Middle frontal gyrus (tissue), 1 donor: Measurements from ENCODE around the gene PRDX3.

Experiments
- DNase-seq: peaks from one replicate; pipeline ENCODE4 v3.0.0-alpha.2; 2015; ENCODE audit warnings: low spot score; ENCODE audit errors: extremely low spot score

The PRDX3 gene

DNA sequence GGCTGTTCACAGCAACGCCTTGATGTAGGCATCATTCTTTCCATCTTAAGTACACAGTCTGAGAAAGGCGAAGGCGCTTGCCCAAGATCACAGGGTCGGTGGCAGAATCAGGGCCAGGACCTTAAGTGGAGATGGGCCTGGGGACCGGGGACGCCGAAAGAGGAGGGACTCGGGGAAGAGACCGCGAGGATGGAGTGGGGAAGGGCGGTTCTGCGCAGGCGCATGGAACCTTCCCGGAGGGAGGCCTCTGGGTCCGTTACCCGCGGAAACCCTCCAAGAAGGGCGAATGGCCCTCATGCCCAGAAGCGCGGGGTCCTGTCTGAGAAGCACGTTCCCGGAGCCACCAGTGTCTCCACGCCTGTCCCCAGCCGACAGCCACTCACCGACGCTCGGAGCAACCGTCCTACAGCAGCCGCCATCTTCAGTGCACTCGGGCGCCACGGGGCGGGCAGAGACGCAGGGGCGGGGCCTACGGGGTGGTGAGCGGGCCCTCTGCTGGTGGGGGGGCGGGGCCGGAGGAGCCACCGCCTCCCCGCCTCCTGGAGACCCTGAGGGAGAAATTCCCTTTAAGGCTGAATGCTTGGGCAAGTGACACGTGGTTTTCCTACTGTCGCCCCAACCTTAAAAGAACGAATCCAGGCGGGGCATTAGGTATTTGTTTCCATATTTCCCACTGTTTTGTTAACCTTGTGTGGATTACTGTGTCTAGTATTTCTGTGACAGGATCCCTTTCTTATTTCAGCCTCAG lies at the start of gene PRDX3:
Gene PRDX3, minus strand, starts transcription at position 441 of the 748 bp plus-strand sequence. Its CDS starts 22 bp downstream, at position 419.
- DNase-seq: peak; percentile 73

DNA sequence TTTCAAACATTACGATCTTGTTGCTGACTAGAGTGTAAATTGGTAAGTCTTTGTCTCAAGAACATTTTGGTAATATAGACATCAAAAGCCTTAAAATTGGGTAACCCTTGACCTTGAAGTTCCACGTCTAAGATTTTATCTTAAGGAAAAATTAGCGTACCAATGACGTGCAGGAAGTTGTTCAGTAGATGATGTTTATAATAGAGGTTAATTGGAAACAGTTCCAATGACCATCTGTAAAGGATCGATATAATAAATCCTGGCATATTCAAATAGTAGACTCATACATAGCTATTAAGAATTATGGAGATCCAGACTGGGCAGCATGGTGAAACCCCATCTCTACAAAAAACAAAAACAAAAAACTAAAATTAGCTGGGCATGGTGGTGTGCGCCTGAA lies 49.2 kb upstream of the PRDX3 start:
- DNase-seq: no peak

DNA sequence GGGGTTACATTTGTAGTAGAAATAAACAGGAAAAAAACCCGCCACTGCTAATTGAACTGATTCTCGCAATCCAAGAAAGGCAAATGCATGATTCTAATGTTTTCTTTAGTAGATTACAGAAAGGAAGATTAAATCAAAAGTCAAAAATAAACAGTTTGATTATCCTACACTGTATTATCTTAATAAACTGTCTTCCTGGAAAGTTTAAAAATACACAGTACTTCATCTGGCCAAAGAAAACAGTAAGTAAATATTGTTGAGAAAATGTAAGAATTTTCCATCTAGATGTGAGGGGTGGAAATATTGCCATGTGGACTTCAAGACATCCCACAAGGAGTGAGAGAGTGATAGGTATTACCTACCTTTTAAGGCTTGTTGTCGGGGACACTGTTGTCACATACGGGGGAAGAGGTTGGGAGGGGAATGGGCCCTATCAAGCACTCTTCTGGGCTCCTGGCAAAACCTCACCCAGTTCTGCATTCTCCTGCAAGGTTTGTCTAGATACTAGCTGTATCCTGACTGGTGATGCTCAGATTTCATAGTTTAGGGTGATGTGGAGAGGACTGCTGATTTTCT lies 46.6 kb upstream of the PRDX3 start:
- DNase-seq: no peak

DNA sequence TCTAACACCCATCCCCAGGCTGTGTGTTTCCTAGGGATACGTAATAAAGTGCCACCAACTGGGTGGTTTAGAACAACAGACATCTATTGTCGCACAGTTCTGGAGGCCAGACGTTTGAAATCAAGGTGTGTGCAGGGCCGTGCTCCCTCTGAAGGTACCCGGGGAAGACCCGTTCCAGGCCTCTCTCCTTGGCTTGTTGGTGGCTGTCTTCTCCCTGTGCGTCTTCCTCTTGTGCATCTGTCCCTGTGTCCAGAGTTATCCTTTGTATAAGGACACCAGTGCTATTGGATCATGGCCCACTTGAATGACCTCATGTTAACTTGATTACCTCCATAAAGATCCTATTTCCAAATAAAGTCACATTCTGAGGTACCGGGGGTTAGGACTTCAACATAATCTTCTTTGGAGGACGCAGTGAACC lies 44.4 kb upstream of the PRDX3 start:
- DNase-seq: no peak

DNA sequence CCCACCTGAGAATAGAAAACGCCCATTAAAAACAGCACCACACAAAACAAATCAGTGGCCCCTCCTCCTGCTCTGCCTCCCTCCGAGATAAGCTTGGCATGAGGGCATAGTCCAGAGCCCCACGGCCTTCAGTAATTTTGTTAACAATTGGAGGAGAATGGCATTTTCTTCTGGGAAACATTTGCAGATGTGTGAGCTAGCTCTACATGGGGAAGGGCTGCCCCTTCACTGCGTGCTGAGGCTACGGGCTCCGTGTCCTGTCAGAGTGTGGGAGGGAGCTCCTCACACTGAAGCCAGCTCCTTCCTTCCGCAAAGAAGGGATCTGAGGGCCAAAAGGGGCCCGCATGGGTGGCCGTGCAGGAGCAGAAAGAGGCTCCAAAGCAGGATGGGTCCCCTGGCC lies 43.9 kb upstream of the PRDX3 start:
- no peak for DNase-seq

DNA sequence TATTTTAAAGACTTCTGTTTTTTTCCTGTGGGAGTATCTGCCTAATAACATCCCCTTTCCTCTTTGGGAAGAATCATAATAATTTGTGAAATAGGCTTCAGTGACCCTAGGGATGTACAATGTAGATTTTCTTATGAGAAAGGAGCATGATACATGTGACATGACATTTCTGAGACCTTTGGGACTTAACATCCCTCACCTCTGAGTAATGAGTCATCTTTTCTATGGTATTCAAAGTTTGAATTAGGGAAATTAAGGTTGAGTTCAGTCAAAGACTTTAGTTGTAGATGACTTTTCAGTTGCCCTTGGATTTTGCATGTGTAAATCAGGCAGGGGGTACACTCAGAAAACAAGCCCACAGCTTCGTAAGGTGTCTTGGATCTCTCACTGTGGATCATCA lies 43.1 kb upstream of the PRDX3 start:
- no peak for DNase-seq

DNA sequence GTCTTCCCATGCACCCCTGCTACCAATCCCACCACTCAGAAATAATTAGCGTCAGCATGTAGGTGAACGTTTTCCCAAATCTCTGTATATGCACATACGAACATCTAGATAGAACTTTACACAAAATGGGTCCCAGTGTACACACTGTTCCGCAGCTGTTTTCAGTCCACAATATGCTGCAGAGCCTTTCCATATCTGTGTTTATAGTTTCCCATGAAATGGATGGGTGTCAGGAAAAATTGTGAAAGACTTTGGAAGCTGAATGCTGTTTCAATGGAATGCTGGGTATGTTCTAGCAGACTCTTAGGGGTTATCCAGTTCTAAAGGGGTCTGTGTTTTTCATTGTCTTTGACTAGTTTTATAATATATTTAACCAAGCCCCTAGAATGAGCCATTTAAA lies 42.6 kb upstream of the PRDX3 start:
- no peak for DNase-seq

DNA sequence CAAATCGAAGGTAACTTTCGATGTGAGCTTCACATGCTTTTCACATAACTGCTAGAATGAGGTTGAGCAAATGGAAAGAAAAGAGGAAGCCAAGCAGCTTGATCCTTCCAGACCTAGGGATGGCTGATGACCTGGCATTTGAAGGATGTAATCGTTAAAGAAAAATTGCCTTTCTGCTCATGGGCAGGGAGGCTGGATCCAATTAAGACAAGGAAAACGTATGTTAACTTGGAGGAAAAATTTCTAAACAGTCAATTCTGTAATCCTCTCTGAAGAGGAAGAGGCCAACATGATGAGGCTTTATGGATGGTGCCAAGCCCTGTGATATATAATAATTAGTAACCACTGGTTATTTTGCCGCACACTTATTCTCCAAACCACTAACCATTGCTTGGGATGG lies 41.3 kb upstream of the PRDX3 start:
- DNase-seq: no peak

DNA sequence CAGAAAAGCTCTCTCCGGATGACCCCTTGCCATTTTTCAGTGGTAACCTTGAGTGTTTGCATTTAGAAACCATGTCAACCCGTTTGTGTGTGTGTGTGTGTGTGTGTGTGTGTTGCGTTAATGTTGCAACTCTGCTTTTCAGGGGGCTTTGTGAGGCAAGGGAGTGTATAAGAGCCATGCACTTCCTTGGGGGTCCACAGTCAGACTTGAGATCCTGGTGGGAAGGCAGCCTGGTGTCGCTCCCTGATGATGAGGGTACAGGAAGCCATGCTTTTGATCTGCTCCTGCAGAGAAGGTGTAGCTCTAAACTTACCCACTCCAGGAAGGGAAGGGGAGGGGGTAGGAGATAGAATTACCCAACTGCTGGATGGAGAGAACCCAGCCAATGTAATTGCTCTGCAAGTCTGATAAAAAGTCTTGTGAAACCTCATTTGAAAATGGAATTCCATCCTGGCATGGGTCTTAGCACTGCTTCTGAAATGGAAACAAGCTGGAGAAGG lies 39.4 kb upstream of the PRDX3 start:
- no peak for DNase-seq

DNA sequence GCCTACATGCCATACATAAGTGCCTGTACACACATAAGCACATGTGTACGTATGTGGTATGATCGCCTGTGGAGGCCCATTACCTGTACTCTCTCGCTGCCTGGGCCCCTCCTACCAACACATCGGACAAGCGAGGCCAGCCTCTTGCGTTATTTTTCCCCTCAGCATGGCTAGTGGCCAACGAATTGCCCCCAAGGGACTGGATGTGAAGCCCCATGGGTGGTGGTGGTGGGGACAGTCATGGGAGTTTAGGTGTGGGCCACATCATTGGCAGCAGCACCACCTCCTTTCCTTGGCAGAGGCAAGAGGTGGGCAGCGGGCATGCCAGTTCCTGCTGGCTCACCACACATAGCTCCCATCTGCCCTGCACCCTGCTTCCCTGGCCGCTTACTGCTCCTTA lies 38.8 kb upstream of the PRDX3 start:
- no peak for DNase-seq

DNA sequence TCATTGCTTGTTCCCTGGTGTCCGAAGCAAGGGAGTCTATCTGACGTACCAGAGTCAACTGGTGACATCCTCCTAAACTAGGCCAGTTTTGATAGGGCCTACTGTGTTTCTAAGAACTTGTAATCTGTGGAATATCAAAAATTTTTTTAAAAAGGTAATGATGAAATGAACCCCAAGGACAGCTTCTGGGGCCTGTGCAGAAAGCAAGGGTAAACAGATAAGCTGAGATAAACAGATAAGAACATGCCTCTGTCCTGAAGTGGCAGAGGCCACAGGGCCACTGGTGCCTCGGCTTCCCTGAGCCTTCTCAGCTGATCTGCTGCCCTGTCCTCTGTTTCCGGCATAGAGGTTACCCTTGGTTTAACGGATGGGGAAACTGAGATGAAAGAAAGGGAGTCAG lies 37.5 kb upstream of the PRDX3 start:
- no peak for DNase-seq

DNA sequence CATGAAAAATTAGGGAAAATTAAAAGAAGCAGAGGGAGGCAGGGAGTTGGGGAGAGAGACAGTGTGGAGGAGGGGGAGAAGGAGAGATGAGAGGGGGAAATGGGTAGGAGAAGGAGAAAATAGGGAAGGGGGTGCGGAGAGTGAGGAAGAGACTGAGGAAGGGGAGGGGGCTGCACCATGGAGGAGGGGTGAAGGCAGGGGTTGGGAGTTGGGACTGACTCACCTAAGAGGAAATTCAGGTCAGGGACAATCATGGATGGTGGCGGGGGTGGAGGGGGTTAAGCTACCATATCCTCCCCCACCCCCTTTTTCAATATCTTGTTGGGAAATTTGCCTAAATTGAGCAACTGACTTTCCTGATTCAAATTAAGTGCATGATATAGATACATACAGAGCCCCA lies 36.8 kb upstream of the PRDX3 start:
- DNase-seq: no peak

DNA sequence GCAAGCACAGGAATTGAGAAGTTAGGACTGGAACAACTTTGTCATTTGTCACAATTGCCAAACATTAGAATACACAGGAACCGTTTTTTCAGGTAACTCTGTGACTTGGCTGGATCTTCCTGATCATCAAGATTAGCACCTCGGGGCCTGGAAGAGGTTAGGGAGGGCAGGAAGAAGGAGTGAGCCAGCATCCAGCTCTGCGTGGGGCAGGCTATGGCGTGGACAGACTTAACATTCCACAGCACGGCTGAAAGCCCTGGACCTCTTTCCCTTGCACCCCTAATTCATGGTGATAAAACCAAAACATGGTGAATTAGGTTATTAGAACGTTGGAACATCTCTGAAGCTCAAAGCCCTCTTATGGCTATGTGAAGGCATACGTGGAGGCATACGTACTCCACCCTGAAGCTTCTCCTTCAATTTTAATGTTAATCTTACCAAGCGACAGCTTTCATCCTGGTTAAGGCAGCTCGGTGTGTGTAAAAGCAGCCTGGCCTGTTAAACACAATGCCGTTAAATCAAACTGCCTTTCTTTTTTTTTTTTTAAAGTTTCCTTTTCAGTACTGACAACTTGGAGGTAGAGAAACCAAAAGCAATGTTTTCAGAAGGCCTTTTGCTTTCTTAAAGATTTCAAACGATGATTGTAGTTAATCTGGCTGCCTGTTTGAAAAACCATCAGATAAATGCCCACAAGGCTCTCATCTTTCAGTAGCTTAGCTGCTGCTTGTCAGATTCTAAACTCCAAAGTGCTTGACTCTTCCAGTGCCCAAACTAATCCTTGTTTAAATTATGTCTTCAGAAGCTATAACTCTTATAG lies 33.2 kb upstream of the PRDX3 start:
- DNase-seq: no peak

DNA sequence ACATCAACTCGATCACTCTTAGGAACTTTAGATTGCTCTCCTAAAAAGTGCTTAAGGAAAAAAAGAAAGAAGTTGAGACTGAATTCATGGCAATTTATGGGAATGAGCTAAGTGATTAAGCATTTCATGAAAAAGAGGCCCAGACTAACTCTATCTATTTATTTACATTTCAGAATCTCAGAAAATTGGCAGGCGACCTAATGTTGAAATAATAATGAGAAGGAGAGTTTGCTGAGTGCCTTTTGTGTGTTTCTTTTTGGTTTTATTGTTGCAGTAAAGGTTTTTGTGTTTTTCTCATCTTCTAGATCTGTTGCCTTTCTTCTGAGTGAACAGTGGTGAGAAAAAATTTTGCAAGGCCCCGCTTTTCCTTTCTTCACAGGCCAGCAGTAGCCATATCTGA lies 32.6 kb upstream of the PRDX3 start:
- no peak for DNase-seq

DNA sequence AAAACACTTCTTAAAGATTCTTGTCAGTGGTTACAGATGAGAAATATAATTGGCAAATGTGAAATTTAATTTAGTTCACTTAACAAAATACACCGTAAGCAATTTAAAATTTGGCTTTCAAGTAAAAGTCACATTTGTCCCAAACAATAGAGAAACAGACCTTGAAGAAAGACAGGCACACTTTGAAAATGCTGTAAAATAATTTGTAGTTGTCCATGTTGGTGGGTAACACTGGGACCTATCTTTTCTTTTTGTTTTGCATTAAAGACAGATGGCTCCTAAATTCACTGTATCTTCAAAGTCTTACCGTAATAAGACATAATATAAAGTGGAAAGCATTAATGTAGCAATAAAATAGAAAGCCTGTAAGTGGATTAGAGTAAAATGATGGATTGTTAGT lies 32.0 kb upstream of the PRDX3 start:
- no peak for DNase-seq

DNA sequence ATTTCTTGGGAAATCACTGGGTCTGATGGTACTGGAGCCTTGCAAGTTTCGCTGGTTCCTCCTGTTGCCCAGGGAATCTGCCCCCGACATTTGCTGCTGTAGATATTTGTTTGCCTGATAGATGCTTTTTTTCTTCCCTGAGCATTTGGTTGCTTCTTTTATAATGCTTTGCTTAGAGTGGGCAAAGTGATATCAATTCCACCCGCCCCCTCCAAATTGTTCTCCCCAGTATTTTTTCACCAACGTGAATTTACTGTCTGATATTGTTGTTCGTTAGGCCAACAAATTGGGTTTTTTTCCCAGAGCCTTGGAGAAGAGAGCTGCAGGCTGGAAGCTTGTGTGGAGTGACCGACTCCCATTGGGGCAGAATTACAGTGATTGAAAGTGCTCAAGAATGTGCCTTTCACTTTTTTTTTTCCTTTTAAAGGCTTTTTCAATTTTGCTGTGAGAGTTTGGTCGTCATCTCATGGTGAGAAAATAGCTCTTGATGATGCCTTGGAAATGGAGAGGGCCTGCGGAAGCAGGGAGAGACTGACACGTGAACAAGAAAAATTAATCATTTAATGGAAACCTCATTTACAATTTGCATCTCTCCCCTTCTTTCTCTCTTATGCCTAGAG lies 31.2 kb upstream of the PRDX3 start:
- no peak for DNase-seq

DNA sequence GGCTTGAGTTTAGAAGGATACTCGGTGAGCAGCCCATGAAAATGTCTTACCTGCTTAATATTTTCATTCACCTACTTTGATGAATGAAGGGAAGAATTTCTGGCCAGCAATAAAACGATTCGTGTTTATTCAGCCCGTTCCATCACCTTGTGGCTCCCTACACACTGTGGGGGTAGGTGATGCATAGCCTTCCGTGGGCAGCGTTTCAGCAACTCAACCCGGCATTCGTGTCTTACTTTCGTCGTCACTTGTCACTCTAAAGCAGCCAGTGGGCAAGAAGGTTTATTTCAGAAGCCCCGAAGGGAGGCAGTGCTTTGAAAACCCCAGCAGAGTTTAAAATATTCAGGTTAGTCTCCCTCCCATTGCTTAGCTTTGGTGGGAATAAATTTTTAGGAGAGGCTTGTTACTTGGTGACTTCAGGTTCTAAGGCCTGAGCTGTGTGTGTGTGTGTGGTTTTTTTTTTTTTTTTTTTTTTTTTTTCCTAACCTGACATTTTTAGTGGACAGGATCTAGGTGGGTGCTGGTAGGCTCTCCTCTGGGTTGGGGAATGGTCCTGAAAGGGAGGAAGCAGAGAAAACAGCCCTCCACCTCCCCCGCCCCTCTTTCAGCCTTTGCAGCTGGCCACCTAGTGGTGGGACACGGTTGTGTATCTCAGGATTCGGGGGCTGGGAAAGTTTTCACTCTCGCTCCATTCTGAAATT lies 30.6 kb upstream of the PRDX3 start:
- peak; percentile 24 for DNase-seq

DNA sequence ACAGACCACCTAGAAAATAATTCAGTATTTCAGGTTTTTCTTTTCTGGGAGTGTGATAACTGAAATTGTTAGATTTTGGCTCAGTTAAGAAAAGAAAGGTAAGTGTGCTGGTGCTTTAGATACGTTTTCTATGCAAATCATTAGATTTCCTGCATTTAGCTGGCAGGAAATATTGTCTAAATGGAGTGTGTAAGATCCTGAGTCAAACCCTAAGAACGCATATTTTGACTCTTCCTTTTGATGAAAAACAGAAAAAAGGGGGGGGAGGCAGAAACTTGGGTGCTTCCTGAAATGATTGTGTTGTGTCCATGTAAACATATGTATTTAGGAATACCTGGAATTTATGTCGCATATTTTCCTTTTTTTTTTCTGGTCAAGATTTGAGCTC lies 29.9 kb upstream of the PRDX3 start:
- no peak for DNase-seq

DNA sequence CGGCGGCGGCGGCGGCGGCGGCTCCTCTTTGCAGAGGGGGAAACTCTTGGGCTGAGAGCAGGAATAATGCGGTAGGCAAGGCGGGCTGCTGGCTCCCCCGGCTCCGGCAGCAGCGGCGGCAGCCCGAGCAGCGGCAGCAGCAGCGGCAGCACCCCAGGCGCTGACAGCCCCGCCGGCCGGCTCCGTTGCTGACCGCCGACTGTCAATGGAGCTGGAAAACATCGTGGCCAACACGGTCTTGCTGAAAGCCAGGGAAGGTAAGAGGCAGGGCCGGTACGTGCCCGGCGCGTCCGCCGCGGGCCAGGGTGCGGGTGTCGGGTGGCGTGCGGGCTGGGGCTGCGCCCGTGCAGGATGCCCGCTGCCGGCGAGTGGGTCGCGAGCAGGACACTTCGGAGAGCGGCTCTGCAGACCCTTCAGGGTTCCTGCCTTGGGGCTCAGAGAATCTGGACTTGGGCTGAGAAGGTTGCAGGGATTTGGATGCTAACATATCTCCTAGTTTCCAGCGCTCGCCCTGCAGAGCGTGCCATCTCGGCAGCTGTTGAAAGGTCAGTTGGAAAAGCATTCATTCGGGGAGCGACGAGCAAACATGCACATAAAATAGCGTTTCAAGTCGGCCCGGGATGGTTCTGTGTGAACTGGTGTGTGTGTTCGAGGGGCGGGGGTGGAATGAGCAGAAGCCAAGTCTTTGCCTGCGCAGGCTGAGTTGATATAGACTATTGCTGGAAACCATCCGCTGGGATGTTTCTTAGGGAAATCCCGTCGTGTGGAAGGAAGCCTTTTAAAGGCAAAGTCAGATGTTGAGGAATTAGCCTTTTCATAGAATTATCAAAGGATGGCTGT lies 29.3 kb upstream of the PRDX3 start:
- DNase-seq: peak; percentile 20

DNA sequence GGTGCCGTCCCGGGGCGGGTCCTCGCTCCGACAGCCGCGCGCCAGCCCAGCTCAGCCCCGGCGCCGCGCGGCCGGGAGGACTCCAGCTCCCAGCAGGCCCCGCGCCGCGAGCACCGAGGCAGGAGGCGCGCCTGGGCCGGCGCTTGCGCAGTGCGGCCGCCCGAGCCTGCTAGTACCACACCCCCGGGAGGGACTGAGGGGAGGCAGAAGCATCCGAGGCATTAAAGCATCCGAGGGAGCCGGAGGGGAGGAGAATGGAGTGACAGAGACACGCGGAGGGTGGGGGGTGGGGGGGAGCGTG lies 28.7 kb upstream of the PRDX3 start, which contains the start of gene GRK5:
Gene GRK5, plus strand, starts transcription at position 206 of the 301 bp plus-strand sequence. CDS start 347 bp downstream, outside the sequence.
- peak; percentile 92 for DNase-seq
